WTC11 (cell line): ENCODE results near the gene FBXO28. TPM values are rescaled to one million over a fixed set of nuclear protein-coding genes. Genes with fewer than 3 reads are reported as not detected.

Experiments used
- ATAC-seq: fragments of 200-7000 bp; cut with Tn5 transposase; 2 replicates; pipeline ENCODE4 v1.10.0; 2021; ENCODE audit warnings: mild to moderate bottlenecking, moderate library complexity
- CTCF ChIA-PET: fragments of 300-600 bp; sonication (Branson Sonifier 250); formaldehyde crosslinking; loops from one replicate; lab custom pipeline; 2021; ENCODE audit warnings: antibody characterized with exemption; lab: Charles Lee
- POLR2A ChIA-PET: fragments of 350-600 bp; sonication (Branson Sonifier 250); formaldehyde crosslinking; loops from one replicate; lab custom pipeline; 2021; ENCODE audit warnings: antibody characterized with exemption; lab: Charles Lee
- DNase-seq: peaks from one replicate; pipeline ENCODE4 v3.0.0; 2021; ENCODE audit warnings: low spot score
- H3K27ac Mint-ChIP-seq: 2 replicates; pipeline ENCODE4 v1.8.0; 2021; ENCODE audit warnings: mixed read lengths
- H3K27me3 Mint-ChIP-seq: 2 replicates; pipeline ENCODE4 v1.8.0; 2021; ENCODE audit warnings: low read depth, mild to moderate bottlenecking, moderate library complexity, mixed read lengths
- H3K36me3 Mint-ChIP-seq: 2 replicates; pipeline ENCODE4 v1.8.0; 2021; ENCODE audit warnings: mixed read lengths
- H3K4me1 Mint-ChIP-seq: 2 replicates; pipeline ENCODE4 v1.8.0; 2022; ENCODE audit warnings: mixed read lengths
- H3K4me3 Mint-ChIP-seq: 2 replicates; pipeline ENCODE4 v1.8.0; 2021; ENCODE audit warnings: mild to moderate bottlenecking, moderate library complexity, mixed read lengths
- H3K9me3 Mint-ChIP-seq: 2 replicates; pipeline ENCODE4 v1.8.0; 2021; ENCODE audit warnings: mixed read lengths
- ATF6 ChIP-seq: sonication (generic); formaldehyde crosslinking; IDR thresholded peaks from 2 replicates; pipeline ENCODE4 v1.8.1; 2023; ENCODE audit warnings: mild to moderate bottlenecking, missing genetic modification reagents
- FOXP4 ChIP-seq: sonication (generic); formaldehyde crosslinking; IDR thresholded peaks from 2 replicates; pipeline ENCODE4 v1.8.0; 2022; ENCODE audit warnings: mild to moderate bottlenecking, missing genetic modification reagents
- GABPB1 ChIP-seq: sonication (generic); formaldehyde crosslinking; IDR thresholded peaks from 2 replicates; pipeline ENCODE4 v1.8.1; 2023; ENCODE audit warnings: mild to moderate bottlenecking, missing genetic modification reagents
- HMGA2 ChIP-seq: fragments of 250-450 bp; sonication (Bioruptor Pico); IDR thresholded peaks from 2 replicates; pipeline ENCODE4 v1.4.0; 2021; ENCODE audit warnings: mild to moderate bottlenecking, moderate library complexity
- JAZF1 ChIP-seq: fragments of 250-450 bp; sonication (Bioruptor Pico); IDR thresholded peaks from 2 replicates; pipeline ENCODE4 v1.9.0; 2021; ENCODE audit warnings: moderate library complexity, mild to moderate bottlenecking, inconsistent platforms
- KAT7 ChIP-seq: sonication (generic); formaldehyde crosslinking; IDR thresholded peaks from 2 replicates; pipeline ENCODE4 v1.8.1; 2023; ENCODE audit warnings: missing genetic modification reagents, mild to moderate bottlenecking, borderline replicate concordance
- NFATC4 ChIP-seq: fragments of 250-450 bp; sonication (Bioruptor Pico); IDR thresholded peaks from 2 replicates; pipeline ENCODE4 v1.9.0; 2021; ENCODE audit warnings: mild to moderate bottlenecking
- NFE2L1 ChIP-seq: sonication (generic); formaldehyde crosslinking; IDR thresholded peaks from 2 replicates; pipeline ENCODE4 v1.8.1; 2023; ENCODE audit warnings: missing genetic modification reagents
- ZBTB21 ChIP-seq: sonication (generic); formaldehyde crosslinking; IDR thresholded peaks from 2 replicates; pipeline ENCODE4 v1.8.1; 2023; ENCODE audit warnings: mild to moderate bottlenecking, missing genetic modification reagents, borderline replicate concordance
- ZBTB43 ChIP-seq: sonication (generic); formaldehyde crosslinking; IDR thresholded peaks from 2 replicates; pipeline ENCODE4 v1.8.1; 2023; ENCODE audit warnings: mild to moderate bottlenecking, missing genetic modification reagents
- ZNF121 ChIP-seq: sonication (generic); formaldehyde crosslinking; IDR thresholded peaks from 2 replicates; pipeline ENCODE4 v1.8.0; 2023; ENCODE audit warnings: missing genetic modification reagents
- ZNF219 ChIP-seq: sonication (generic); formaldehyde crosslinking; IDR thresholded peaks from 2 replicates; pipeline ENCODE4 v1.8.0; 2023; ENCODE audit warnings: missing genetic modification reagents, mild to moderate bottlenecking, borderline replicate concordance
- total RNA-seq: library from RNA; stranded (reverse); gene quantifications from 3 replicates; pipeline ENCODE4 v1.2.3, GENCODE V29; 2021
- TF ChIP-seq, protein P1 (sequence below): fragments of 250-450 bp; sonication (Bioruptor Pico); conservative IDR thresholded peaks from 2 replicates; pipeline ENCODE4 v1.9.0; 2021; ENCODE audit warnings: mild to moderate bottlenecking
- TF ChIP-seq, protein P2 (sequence below): sonication (generic); formaldehyde crosslinking; IDR thresholded peaks from 2 replicates; pipeline ENCODE4 v1.8.1; 2022; ENCODE audit warnings: low read depth, missing genetic modification reagents, borderline replicate concordance
- TF ChIP-seq, protein P3 (sequence below): sonication (generic); formaldehyde crosslinking; conservative IDR thresholded peaks from 2 replicates; pipeline ENCODE4 v1.8.1; 2023; ENCODE audit warnings: mild to moderate bottlenecking, low read depth, missing genetic modification reagents, moderate library complexity
- TF ChIP-seq, protein P4 (sequence below): sonication (generic); formaldehyde crosslinking; IDR thresholded peaks from 2 replicates; pipeline ENCODE4 v1.8.1; 2022; ENCODE audit warnings: missing genetic modification reagents, borderline replicate concordance

Gene FBXO28
- total RNA-seq, 1 experiment from 2014 or later, result 36.8 TPM

DNA sequence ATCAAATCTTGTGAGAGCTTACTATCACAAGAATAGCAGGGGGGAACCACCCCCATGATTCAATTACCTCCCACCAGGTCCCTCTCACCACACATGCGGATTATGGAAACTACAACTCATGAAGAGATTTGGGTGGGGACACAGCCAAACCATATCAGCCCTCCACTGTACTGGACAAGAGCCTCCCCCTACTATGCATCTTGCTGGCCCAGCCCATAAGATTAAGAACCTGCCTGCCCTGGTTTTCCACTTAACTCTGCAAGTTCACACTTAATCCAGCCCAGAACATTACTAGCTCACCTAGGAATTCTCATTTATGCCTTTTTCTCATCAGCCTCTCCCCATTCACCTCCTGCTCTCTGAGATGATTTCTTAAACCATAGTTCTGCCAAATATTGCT lies 18.0 kb upstream of the FBXO28 start:
- Mint-ChIP-seq H3K4me1 (no peaks in the 10 kb centered on the region), H3K36me3 (peaks cover 5% of the 10 kb centered on the region; the same call in 1 of the 2 replicates)
- TF ChIP-seq, protein P1, sequence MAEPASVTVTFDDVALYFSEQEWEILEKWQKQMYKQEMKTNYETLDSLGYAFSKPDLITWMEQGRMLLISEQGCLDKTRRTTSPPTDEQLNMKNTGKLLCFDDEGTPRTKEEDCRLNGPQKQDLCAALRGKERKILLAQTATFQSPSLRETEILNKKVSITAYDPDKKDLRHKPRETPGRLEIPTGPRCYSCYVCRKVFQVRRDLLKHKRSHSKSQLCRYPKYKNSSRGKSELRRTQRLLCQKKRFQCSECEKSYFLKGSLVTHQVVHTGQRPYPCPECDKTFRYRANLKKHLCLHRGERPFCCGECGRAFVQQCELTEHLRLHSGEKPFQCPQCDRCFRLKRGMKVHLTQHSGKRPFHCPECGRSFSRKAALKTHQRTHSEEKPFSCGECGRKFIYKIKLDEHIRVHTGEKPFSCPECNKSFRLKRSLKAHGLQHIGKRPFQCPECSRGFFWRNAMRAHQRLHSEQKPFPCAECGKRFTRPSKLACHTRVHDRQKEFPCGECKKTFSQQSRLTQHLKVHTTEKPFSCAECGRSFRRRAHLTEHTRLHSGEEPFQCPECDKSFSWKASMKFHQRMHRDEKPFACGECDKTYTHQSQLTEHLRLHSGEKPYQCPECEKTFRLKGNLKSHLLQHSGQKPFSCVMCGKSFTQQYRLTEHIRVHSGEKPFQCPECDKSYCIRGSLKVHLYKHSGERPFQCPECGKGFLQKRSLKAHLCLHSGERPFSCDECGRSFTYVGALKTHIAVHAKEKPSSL (CRISPR knock-in tag), result no peak
- TF ChIP-seq NFE2L1 (CRISPR knock-in tag), result no peak
- TF ChIP-seq, all 79 proteins: peak for 0
- Mint-ChIP-seq H3K27me3 (peaks cover 6% of the 10 kb centered on the region; the same call in 1 of the 2 replicates), H3K4me3 (no peak overlapping the region), H3K27ac (no peak overlapping the region), H3K9me3 (peaks cover 13% of the 10 kb centered on the region; the same call in 1 of the 2 replicates)
- DNase-seq (no peak), ATAC-seq (no peak)
- CTCF ChIA-PET, result no interaction called here
- POLR2A ChIA-PET, result no interaction called here

DNA sequence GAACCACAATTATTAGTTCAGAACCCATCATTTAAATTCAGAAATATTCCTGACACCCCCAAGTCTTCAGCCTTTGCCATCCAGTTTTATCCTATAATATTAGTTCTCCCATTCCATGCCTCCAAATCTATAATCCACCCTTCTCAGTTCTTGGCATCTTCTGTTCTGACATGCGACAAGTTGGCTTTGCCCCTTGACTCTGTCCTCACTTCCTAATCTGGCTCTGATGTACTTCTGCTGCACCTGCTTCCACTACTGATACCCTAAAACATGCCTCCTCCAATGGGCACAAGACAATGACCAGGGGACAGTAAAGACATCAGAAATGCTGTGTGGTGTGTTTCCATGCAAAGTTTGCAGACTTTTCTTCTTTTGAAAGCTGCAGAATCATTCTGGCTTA lies 17.1 kb upstream of the FBXO28 start:
- CTCF ChIA-PET, result no interaction called here
- no peak for ATAC-seq

DNA sequence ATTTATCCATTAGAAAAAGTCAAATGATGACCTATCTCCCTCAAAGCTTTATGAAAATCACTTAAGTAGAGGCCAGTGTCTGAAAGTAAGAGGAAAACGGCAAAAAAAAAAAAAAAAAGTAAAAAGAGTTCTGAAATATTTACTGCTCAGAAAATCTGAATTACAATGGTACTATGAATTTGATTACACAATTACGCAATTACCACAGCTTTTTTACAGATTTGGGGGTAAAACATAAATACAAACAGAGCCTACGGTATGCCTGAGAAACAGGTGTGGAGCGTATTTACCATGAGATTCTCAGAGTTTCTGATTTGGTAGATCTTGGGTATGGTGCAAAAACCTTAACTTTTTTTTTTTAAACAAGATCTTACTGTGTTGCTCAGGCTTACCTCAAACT lies 15.9 kb upstream of the FBXO28 start:
- Mint-ChIP-seq H3K4me3 (no peak overlapping the region), H3K9me3 (peaks cover 7% of the 10 kb centered on the region; the same call in 1 of the 2 replicates), H3K27me3 (peaks cover 6% of the 10 kb centered on the region; the same call in 1 of the 2 replicates), H3K36me3 (peaks cover 5% of the 10 kb centered on the region; the same call in 1 of the 2 replicates), H3K4me1 (no peaks in the 10 kb centered on the region), H3K27ac (no peak overlapping the region)
- ChIA-PET CTCF (no interaction called here), POLR2A (no interaction called here)
- DNase-seq, result no peak
- no peak for ATAC-seq
- TF ChIP-seq, protein P2, sequence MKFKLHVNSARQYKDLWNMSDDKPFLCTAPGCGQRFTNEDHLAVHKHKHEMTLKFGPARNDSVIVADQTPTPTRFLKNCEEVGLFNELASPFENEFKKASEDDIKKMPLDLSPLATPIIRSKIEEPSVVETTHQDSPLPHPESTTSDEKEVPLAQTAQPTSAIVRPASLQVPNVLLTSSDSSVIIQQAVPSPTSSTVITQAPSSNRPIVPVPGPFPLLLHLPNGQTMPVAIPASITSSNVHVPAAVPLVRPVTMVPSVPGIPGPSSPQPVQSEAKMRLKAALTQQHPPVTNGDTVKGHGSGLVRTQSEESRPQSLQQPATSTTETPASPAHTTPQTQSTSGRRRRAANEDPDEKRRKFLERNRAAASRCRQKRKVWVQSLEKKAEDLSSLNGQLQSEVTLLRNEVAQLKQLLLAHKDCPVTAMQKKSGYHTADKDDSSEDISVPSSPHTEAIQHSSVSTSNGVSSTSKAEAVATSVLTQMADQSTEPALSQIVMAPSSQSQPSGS, result no peak
- TF ChIP-seq ZBTB21 (CRISPR knock-in tag) (no peak), ZNF121 (no peak), GABPB1 (CRISPR knock-in tag) (no peak), KAT7 (CRISPR knock-in tag) (no peak), ATF6 (CRISPR knock-in tag) (no peak), HMGA2 (CRISPR knock-in tag) (no peak), ZBTB43 (CRISPR knock-in tag) (no peak), JAZF1 (CRISPR knock-in tag) (no peak), NFATC4 (no peak)
- TF ChIP-seq, protein P3, sequence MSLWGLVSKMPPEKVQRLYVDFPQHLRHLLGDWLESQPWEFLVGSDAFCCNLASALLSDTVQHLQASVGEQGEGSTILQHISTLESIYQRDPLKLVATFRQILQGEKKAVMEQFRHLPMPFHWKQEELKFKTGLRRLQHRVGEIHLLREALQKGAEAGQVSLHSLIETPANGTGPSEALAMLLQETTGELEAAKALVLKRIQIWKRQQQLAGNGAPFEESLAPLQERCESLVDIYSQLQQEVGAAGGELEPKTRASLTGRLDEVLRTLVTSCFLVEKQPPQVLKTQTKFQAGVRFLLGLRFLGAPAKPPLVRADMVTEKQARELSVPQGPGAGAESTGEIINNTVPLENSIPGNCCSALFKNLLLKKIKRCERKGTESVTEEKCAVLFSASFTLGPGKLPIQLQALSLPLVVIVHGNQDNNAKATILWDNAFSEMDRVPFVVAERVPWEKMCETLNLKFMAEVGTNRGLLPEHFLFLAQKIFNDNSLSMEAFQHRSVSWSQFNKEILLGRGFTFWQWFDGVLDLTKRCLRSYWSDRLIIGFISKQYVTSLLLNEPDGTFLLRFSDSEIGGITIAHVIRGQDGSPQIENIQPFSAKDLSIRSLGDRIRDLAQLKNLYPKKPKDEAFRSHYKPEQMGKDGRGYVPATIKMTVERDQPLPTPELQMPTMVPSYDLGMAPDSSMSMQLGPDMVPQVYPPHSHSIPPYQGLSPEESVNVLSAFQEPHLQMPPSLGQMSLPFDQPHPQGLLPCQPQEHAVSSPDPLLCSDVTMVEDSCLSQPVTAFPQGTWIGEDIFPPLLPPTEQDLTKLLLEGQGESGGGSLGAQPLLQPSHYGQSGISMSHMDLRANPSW (CRISPR knock-in tag), result no peak
- TF ChIP-seq, protein P4, sequence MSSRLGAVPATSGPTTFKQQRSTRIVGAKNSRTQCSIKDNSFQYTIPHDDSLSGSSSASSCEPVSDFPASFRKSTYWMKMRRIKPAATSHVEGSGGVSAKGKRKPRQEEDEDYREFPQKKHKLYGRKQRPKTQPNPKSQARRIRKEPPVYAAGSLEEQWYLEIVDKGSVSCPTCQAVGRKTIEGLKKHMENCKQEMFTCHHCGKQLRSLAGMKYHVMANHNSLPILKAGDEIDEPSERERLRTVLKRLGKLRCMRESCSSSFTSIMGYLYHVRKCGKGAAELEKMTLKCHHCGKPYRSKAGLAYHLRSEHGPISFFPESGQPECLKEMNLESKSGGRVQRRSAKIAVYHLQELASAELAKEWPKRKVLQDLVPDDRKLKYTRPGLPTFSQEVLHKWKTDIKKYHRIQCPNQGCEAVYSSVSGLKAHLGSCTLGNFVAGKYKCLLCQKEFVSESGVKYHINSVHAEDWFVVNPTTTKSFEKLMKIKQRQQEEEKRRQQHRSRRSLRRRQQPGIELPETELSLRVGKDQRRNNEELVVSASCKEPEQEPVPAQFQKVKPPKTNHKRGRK (CRISPR knock-in tag), result no peak

More for the DNA sequence above, 17.1 kb upstream of the FBXO28 start:
- H3K4me1 Mint-ChIP-seq, result no peaks in the 10 kb centered on the region
- H3K9me3 Mint-ChIP-seq, result peaks cover 9% of the 10 kb centered on the region; the same call in 1 of the 2 replicates
- no peak for DNase-seq
- H3K27me3 Mint-ChIP-seq, result peaks cover 6% of the 10 kb centered on the region; the same call in 1 of the 2 replicates
- H3K36me3 Mint-ChIP-seq, result peaks cover 5% of the 10 kb centered on the region; the same call in 1 of the 2 replicates
- TF ChIP-seq FOXP4 (CRISPR knock-in tag) (no peak), ZNF219 (CRISPR knock-in tag) (no peak)
- POLR2A ChIA-PET, result no interaction called here
- no peak overlapping the region for H3K27ac Mint-ChIP-seq
- H3K4me3 Mint-ChIP-seq, result no peak overlapping the region
